ENCODE results near the gene KCTD19.

GRCh38 chr16:67336648-67337047 is 10.1 kb upstream of the KCTD19 start:
- TF ChIP-seq, protein P1, sequence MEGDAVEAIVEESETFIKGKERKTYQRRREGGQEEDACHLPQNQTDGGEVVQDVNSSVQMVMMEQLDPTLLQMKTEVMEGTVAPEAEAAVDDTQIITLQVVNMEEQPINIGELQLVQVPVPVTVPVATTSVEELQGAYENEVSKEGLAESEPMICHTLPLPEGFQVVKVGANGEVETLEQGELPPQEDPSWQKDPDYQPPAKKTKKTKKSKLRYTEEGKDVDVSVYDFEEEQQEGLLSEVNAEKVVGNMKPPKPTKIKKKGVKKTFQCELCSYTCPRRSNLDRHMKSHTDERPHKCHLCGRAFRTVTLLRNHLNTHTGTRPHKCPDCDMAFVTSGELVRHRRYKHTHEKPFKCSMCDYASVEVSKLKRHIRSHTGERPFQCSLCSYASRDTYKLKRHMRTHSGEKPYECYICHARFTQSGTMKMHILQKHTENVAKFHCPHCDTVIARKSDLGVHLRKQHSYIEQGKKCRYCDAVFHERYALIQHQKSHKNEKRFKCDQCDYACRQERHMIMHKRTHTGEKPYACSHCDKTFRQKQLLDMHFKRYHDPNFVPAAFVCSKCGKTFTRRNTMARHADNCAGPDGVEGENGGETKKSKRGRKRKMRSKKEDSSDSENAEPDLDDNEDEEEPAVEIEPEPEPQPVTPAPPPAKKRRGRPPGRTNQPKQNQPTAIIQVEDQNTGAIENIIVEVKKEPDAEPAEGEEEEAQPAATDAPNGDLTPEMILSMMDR (IDR thresholded peaks at IDR 0.05), result no peak
- TF ChIP-seq EP300 (IDR thresholded peaks at IDR 0.05) (no peak), POLR2AphosphoS5 (IDR thresholded peaks at IDR 0.05) (no peak), POLR2A (IDR thresholded peaks at IDR 0.05) (no peak)

All from stomach (tissue), 4 donors.